Lower leg skin (tissue), 4 donors: ENCODE measurements around the gene NAV2. TPM values are rescaled to one million over a fixed set of nuclear protein-coding genes. Genes with fewer than 3 reads are reported as not detected.

Experiments used
- DNase-seq, 2 donors: peaks; one replicate each; pipeline ENCODE4 v3.0.0-alpha.2; 2019; ENCODE audit warnings: low spot score in 2 of 2
- H3K4me3 ChIP-seq: fragments of 200-600 bp; sonication (generic); 2 replicates; pipeline ENCODE4 v1.5.1; 2017; ENCODE audit warnings: mild to moderate bottlenecking, low read depth; ENCODE audit not compliant: poor library complexity, severe bottlenecking
- POLR2A ChIP-seq, 2 donors: fragments of 450-650 bp; IDR thresholded peaks; one replicate each; pipeline ENCODE4 v1.6.1; 2016 to 2017; ENCODE audit warnings: antibody characterized with exemption in 2 of 2, mild to moderate bottlenecking in 1 of 2, moderate library complexity in 1 of 2
- WGBS, 2 donors: methylation state at CpG; one replicate each; pipeline ENCODE4 v1.1.5; 2018; 5-methylcytosine and 5-hydroxymethylcytosine counted together
- intact Hi-C: fragments of 100-400 bp; cut with DNase I; formaldehyde crosslinking; loops from one replicate; pipeline ENCODE4 v1.15.0; 2023; ENCODE audit warnings: low total_unique reads
- total RNA-seq, 4 donors: library from RNA; depleted of rRNA; stranded (reverse); fragments of >200 nt; gene quantifications; one replicate each; pipeline ENCODE4 v1.1.0, GENCODE V29; 2016
- TF ChIP-seq, protein P1 (sequence below), 3 donors: fragments of 450-650 bp; IDR thresholded peaks; one replicate each; pipeline ENCODE4 v1.5.1; 2016; ENCODE audit warnings: antibody characterized with exemption in 3 of 3, mild to moderate bottlenecking in 3 of 3, moderate library complexity in 2 of 3

Gene NAV2
- total RNA-seq, 4 donors from 2014 or later: 5.8 to 30.7 (median 21.0) TPM

GRCh38 chr11:19936461-19936860 is 223.8 kb downstream of the NAV2 start:
- intact Hi-C loops: no loop called here
- no peak for DNase-seq
- 94 to 96% methylated on average over 9 of the region's 9 CpGs for WGBS, 2 donors
- H3K4me3 ChIP-seq: no peak overlapping the region
- TF ChIP-seq, protein P1, sequence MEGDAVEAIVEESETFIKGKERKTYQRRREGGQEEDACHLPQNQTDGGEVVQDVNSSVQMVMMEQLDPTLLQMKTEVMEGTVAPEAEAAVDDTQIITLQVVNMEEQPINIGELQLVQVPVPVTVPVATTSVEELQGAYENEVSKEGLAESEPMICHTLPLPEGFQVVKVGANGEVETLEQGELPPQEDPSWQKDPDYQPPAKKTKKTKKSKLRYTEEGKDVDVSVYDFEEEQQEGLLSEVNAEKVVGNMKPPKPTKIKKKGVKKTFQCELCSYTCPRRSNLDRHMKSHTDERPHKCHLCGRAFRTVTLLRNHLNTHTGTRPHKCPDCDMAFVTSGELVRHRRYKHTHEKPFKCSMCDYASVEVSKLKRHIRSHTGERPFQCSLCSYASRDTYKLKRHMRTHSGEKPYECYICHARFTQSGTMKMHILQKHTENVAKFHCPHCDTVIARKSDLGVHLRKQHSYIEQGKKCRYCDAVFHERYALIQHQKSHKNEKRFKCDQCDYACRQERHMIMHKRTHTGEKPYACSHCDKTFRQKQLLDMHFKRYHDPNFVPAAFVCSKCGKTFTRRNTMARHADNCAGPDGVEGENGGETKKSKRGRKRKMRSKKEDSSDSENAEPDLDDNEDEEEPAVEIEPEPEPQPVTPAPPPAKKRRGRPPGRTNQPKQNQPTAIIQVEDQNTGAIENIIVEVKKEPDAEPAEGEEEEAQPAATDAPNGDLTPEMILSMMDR (IDR thresholded peaks at IDR 0.05): no peak
- TF ChIP-seq POLR2A (IDR thresholded peaks at IDR 0.05): no peak

GRCh38 chr11:19938169-19938856 is 225.7 kb downstream of the NAV2 start:
- WGBS, 2 donors: 61 to 65% methylated on average over 10 of the region's 10 CpGs
- intact Hi-C loops: no loop called here
- TF ChIP-seq, protein P1 (IDR thresholded peaks at IDR 0.05): no peak
- no peak for TF ChIP-seq POLR2A (IDR thresholded peaks at IDR 0.05)
- H3K4me3 ChIP-seq: no peak overlapping the region
- DNase-seq: no peak

- no peak for DNase-seq
- H3K4me3 ChIP-seq: no peak overlapping the region
- intact Hi-C loops: no loop called here
- no peak for TF ChIP-seq POLR2A (IDR thresholded peaks at IDR 0.05)
- TF ChIP-seq, protein P1 (IDR thresholded peaks at IDR 0.05): no peak
- 45 to 49% methylated on average over 4 of the region's 4 CpGs for WGBS, 2 donors
These were observed 226.2 kb downstream of the NAV2 start for GRCh38 chr11:19938866-19939265.

GRCh38 chr11:19939415-19939929 is 226.8 kb downstream of the NAV2 start:
- intact Hi-C loops: no loop called here
- H3K4me3 ChIP-seq: no peak overlapping the region
- 87 to 88% methylated on average over 9 of the region's 9 CpGs for WGBS, 2 donors
- TF ChIP-seq, protein P1 (IDR thresholded peaks at IDR 0.05): no peak
- no peak for TF ChIP-seq POLR2A (IDR thresholded peaks at IDR 0.05)
- no peak for DNase-seq

GRCh38 chr11:19940831-19941230 is 228.2 kb downstream of the NAV2 start:
- no peak for TF ChIP-seq POLR2A (IDR thresholded peaks at IDR 0.05)
- WGBS, 2 donors: 89 to 90% methylated on average over 6 of the region's 6 CpGs
- DNase-seq: no peak
- H3K4me3 ChIP-seq: no peak overlapping the region
- intact Hi-C loops: no loop called here

DNA sequence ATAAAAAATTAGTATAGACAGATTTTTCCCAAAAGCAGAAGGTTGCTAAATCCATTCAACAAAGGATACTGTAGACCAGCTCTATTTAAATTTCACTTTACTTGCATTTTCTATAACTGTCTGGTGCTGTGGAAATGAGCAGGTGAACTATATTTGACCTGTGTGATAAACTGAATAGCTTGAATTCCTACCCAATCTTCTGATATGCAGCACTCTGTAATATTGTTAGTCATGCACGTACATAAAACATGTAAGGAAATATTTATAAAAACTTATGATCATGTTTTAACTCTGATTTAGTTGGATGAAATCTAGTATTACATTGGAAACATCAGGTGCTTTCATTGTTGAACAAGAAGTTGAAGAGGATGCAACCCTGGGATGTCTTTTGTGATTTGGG is 234.0 kb downstream of the NAV2 start:
- no peak for DNase-seq
- intact Hi-C loops: no loop called here

More for the DNA sequence above, 234.0 kb downstream of the NAV2 start:
- no peak overlapping the region for H3K4me3 ChIP-seq
- TF ChIP-seq, protein P1 (IDR thresholded peaks at IDR 0.05): no peak
- no peak for TF ChIP-seq POLR2A (IDR thresholded peaks at IDR 0.05)
- 82 to 85% methylated on average over 1 of the region's 1 CpG for WGBS, 2 donors
